ENCODE results near the gene APRT.
"Not testable (repeated sequence)": the region's sequence is repeated elsewhere in the genome, so short reads cannot be mapped to it uniquely, and the experiment has no call there.

The APRT gene

DNA sequence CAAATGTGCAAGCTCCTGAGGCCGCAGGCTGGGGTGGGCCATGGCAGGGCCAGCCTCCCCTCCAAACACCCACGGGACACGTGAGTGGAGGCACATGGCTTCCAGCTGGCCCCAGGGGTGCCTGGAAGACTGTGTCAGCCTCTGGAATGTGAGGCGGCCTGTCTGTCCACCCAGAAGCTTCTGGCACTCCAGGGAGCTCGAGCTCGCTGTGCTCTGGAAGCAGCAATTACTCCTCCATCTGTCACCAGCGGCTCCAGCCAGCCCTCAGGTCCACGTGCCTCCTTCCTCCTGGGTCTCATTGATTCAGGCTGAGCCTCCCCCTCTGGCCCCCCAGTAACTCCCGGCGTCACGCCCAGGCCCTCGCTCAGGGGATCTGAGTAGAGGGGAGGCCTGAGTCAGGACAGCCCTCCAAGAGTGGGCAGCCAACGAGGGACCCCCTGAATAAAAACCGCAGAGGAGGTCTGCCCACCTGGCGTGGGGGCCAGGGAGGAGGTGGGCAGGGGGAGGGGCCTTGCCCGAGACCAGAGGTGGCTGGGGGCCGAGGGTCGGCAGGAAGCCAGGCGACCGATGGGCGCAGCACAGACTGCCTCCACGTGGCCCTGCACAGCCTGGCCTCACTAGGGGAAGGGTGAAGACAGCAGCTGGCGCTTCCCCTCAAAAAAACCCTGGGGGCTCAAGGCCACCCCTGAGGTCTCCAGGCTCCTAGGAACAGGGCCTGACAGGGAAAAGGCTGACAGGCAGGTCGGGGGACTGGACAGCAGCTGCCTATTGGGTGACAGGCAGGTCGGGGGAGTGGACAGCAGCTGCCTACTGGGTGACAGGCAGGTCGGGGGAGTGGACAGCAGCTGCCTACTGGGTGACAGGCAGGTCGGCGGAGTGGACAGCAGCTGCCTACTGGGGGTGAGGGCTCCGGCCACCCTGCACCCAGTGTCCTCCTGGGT, 38.6 kb downstream of the APRT start:
- DNase-seq (ENCODE audit: low spot score), result no peak

DNA sequence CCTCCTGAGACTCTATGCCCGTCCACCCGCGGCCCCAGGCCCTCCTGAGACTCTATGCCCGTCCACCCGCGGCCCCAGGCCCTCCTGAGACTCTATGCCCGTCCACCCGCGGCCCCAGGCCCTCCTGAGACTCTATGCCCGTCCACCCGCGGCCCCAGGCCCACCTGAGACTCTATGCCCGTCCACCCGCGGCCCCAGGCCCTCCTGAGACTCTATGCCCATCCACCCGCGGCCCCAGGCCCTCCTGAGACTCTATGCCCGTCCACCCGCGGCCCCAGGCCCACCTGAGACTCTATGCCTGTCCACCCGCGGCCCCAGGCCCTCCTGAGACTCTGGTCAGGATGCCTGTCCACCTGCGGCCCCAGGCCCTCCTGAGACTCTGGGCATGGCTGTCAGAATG, 39.9 kb downstream of the APRT start:
- not testable (repeated sequence) for DNase-seq (ENCODE audit: low spot score)

DNA sequence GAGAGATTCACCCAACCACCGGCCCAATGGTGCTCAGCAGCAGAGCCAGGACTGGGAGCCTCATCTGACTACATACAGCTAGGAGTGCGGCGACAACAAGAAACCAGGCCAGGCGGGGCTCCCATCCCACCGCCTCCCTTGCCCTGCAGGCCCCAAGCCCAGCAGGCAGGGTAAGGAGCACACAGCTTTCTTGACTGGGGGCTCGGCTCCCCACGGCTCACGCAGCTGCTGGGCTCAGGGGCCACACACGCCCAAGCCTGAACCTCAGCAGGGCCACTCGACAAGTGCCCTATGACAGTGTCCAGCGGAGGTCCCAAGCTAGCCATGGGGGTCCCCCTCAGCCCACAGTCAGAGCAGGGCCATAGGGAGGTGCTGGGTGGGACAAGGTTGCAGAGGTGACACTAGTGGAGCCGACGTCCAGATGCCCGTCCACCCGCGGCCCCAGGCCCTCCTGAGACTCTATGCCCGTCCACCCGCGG, 40.4 kb downstream of the APRT start:
- DNase-seq (ENCODE audit: low spot score), result no peak

DNA sequence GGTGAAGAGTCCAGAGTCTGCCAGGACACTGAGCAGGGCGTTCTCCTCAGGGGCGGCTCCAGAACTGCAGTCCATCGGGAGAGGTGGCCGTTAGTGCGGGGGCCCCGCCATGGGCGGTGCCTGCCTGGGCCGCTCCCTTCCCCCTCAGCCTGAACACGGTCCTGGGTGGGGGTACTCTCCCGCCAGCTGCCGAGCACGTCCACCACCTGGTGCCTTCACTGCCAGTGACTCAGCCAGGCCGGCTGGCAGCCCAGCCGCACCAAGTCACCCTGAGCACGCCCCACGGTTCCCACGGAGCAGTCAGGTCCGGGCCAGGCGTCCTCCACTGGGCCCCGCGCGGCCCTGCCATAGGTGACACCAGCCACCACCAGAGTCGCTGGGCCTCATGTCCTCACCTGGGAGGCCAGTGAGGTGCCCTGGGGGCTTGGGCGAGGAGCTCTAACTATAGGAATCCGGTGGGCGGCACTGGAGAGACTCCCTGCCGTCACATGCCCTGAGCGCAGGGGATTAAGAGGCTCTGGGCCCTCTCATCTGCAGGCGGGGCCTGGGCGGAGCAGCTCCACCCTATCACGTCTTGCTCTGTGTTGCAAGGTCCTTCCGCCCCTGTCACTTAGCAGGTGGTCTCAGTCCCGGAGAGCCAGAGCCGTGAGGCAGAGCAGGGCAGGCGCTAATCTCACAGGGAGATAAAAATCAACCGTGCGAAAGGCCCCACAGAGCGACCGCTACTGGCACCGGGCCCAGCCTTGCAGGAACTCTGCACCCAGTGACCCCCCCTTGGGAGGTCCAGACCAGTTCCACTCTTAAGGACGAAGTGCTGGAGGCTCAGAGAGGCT, 41.1 kb downstream of the APRT start:
- peak; percentile 42 for DNase-seq (ENCODE audit: low spot score)

DNA sequence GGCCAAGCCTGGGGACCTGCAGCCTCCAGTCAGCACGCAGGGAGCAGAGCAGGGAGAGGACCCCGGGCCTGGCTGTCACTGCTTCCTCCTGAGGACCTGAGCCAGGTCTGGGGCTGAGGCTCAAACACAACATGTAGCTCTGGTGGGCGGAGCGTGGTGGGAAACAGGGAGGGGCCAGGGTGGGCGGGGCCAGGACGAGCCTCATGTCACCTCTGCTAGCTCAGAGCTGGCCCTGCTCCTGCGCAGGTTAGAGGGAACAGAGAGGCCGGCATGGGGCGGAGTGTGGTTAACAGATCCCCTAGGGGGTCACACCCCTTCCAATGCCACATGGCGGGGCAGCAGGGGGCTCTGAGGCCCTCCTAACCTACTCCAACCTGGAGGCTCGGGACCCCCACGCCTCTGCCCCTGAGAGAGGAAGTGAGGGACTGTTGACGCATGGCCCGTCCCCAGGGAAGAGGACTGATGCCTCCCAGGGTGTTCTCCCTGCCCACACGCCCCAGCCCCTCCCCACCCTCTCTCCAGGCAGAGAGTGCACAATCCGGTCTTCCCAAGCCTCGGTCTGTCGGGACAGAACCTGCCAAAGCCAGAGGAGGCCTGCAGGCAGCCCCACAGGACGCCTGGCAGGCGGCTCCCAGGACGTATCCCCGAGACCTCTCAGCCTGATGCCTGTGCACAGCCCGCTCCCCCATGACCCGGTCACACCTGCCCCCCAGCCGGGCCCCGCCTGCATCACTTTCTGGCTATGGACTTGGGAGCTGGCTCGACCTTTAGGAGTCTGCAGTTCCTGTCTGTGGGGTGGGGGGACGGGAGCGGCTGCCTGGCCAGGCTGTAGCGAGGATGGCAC, 41.9 kb downstream of the APRT start:
- peak; percentile 43 for DNase-seq (ENCODE audit: low spot score)

DNA sequence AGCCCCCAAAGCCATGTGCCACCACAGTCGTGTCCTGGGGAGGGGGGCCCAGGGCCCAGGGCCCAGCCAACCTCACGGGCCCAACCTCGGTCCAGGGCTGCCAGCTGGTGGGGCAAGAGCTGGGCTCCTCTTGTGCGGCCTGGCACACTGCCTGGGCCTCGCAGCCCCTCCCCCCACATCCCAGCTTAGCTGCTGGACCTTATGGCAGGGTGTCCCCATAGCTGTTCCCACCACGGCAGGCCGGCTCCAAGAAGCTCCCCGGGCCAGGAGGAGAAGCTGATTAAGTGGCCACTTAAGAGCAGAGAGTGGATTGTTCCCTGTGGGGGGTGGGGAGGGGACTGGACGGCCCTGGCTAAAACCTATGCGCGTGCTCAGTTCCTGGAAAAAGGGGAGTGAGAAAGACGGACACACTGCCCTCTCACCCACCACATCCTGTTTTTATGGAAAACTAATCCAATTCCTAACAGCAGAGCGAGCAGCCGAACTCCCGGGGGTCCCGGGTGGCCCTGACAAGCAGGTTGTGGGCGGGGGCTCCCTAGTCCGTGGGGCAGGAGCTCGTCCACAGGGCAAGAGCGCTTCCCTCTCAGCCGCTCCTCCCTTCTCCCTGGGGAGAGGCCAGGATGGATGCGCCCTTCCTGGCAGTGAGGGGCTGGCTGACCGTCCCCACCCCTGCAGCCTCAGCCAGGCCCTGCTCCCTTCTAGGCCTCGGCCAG, 43.5 kb downstream of the APRT start:
- DNase-seq (ENCODE audit: low spot score), result no peak

DNA sequence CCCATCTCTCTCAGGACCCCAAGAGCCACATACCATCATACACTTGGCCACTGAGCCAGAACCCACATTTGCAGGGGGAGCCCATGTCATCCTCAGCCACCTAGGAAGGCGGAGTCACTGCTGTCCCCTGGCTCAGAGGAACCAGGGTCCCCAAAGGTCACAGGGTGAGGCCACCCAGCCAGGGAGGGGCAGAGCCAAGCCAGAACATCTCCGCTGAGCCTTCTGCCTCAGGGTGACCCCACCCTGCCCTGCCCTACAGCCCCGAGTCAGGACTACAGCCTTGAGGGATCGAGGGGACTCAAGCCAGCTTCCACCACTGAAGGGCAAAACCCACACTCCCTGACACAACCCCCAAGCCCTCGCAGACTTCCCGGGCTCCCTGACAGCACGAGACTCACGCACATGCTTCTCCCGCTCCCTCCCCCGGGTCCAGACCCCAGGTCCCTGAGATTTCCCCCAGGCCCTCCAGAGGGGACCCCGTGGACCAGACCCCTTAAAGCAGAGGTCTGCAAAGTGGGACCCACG, 44.1 kb downstream of the APRT start:
- DNase-seq (ENCODE audit: low spot score), result no peak

DNA sequence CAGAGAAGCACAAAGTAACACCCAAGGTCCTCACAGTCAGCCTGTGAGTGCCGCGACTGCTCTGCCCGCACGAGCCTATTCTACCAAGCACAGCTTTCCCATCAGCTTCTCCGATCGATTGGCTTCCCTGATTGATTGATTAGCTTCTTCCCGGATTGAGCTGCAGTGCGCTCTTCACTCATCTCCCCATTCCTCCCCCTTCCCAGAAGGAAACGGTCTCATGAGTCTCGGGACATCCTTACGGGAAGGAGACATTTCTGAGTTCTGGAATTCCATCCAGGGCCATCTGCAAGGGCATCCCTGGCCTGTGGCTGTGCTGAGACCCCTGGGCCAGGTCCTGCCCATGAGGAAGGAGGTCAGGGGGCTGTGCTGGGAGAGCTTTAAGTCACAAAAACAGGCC, 44.8 kb downstream of the APRT start:
- no peak for DNase-seq (ENCODE audit: low spot score)

DNA sequence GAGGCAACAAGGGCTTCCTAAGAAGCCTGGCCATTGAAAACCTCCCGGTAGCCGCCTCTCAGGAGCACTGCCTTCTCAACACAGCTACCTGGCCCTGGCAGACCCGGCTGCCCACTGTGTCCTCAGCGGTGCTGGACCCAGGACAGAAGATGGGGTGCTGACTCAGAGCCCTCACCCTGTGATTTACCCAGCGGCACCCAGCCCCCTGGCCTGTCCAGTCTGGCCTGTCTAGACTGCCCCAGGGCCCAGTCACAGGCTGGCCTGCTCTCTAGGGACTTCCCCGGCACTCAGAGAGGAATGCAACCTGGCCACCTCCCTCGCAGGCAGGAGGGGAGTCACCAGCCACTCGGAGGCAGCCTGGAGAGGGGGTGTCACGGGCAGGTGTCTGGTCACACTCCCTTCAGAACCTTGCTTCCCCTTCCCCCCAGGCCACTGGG, 46.8 kb downstream of the APRT start:
- DNase-seq (ENCODE audit: low spot score), result no peak

DNA sequence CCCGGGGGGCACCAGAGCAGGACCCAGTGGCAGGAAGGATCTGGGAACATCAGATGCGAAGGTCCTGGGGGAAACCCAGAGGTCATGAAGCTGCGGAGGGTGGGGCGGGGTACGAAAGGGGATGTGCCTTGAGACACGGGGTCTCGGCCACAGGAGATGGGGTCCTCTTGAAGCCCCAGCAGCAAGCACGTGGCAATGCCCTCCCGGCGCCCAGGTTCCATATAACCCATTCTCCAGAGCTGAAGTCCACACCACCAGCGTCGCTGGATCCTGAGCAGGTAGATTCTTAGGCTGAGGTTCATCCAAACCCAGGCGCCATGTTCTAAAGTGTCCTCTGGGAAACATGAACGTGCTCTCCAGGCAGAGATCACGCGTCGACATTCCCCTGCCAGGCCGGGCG, 47.6 kb downstream of the APRT start:
- no peak for DNase-seq (ENCODE audit: low spot score)

DNA sequence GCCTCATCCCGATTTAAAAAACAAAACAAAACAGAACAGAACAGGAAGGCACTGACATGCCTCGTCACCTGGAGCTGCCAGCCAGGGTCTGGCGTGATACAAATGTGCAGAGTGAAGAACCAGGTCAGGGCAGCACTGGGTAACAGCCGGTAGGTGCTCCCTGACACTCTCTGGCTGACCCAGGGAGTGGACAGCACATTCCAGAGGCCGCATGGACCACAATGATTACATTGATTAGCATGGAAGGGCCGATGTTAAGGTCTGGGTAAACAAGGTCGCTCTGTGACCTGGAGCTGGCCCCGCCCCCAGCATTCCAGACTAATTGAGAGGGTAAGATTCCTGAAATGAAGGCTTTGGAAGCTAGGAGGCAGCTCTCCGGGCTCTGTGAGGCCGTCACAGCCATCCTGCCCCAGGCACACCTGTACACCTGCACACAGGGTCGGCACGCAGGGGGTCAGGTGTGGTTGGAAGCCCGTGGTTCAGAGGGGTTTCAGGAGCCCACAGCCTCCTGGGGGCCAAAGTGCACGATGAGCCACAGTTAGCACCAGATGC, 48.1 kb downstream of the APRT start:
- no peak for DNase-seq (ENCODE audit: low spot score)

DNA sequence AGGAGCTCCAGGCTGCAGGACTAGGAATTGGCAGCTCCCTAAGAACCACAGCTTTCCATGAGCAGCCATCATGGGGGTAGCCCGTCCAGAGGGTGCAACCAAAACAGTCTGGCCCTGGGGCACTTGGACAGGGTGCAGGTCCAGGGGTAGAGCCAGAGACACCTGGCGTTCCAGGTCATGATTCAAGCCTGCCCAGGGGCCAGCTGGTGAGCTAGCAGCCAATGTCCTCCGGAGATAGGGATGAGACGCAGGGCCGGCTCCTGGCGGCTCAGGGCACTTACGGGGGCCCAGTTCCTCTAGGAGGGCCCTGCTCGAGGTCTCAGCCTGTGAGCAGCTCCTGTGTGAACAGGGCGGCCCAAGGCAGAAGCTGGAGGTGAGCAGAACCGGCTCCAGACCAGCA, 48.8 kb downstream of the APRT start:
- no peak for DNase-seq (ENCODE audit: low spot score)

DNA sequence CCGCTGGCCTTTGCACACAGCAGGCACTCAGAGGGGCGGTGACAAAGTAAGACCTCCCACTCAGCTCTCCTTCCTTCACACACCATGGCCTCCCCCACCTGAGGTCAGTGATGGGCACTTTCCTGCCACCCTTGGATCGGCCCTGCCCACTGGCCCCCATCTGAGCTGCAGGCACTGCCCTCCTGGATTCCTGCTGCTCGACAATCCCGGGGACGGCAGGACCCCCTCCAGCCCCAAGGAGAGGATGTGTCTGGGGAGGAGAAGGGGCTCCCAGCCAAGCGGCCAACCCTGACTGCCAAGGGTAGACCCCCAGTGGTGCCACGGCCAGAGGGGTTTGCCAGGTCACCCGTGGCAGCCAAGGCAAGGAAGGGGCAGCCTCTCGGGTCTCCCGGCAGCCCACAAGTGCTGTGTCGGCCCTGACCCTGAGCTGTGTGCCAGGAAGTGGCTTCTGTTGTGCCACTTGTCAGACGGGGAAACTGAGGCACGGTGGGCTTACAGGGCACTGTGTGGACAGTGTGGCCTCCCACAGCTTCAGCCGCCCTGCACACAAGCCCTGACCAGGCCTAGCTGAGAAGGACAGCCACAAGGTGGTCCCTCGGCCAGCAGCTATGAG, 49.4 kb downstream of the APRT start:
- DNase-seq (ENCODE audit: low spot score), result no peak

DNA sequence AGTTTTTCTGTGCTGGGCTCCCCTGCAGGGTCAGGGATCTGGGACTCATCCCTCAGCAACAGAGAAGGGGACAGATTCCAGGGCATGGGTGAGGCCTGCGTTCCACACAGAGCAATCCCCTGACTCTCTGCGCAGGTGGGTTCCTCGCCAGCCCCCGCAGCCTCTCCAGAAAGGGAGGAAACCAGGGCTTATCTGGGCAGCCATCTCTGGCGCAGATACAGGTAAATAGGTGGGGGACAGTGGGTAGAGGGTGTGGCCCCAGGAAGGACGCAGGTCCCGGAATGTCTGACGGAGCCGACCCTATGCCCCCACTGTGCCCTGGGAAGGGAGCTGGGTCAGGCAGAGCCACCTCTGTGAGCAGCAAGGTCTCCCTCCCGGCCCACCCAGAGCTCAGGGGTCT, 49.9 kb downstream of the APRT start:
- no peak for DNase-seq (ENCODE audit: low spot score)

DNA sequence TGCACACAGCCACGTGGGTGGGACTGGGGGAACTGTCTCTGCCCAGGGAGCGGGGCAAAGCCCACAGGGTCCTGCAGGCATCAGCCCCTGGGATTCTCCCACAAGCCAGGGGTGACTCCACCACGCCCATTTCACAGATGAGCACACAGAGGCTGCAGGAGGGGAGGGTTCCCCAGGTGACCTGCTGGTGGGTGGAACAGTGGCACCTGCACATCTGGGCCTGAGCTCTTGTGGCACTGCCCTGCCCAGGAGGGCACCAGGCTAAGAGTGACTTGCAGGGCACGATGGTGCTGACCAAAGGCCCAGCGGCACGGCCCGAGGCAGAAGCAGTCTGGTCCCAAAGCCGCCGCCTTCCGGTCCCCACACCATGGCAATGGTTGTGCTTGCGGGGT, 50.6 kb downstream of the APRT start:
- DNase-seq (ENCODE audit: low spot score), result no peak

DNA sequence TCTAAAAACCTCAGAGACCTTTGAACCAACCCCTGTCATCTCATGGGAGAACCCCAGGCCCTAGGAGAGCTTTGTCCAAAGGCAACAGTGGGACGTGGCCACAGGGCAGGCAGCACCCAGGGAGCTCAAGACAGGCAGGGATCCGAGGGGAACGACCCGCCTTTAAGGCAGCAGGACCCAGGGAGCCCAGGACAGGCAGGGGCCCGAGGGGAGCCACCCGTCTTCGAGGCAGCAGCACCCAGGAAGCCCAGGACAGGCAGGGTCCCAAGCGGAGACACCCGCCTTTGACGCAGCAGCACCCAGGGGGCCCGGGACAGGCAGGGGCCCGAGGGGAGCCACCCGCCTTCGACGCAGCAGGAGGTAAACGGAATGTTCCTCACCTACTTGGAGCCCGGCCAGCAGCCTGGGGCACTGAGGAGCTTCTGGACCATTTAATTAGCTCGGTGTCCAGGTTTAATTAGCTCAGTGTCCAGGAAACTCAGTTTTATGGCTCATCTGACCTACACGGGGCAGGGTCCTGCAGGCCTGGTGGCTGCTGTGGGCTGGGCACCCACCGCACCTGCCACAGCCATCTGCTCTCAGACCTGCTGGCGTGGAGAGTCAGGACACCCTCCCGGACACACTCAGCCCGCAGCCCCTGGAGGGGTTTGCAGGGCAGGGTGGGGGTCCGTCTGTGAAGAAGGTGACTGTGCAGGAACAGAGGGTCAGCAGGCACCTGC, 51.1 kb downstream of the APRT start:
- DNase-seq (ENCODE audit: low spot score), result no peak

DNA sequence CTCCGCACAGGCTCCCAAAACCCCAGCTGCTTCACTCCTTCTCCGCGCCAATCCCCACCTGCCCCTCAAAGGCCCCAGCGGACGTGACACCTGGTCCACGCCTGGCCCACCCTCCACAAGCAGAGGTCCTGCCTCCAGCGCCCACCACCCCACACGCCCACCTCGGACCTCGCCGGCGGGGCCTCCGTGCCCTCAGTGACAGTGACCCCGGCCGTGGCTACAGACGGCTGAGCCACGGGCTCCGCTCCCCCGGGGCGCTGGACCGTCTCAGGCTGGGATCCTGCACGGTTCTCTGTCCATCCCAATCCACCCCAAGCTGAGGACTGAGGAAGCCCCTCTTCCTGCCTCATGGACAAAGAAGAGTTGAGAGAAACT, 51.8 kb downstream of the APRT start:
- DNase-seq (ENCODE audit: low spot score), result no peak

Measured in hematopoietic multipotent progenitor cell treated with erythropoietin and hydrocortisone succinate and interleukin-3 and kit ligand, for 17 days (in vitro differentiated cells).